Stomach (tissue), 4 donors: ENCODE results near the gene HAGHL.
"Not testable (repeated sequence)": the region's sequence is repeated elsewhere in the genome, so short reads cannot be mapped to it uniquely, and the experiment has no call there.

ENCODE experiments used
- CTCF ChIP-seq, 7 experiments: fragments of 450-650 bp in 4 of 7; fragments of 200-600 bp in 3 of 7; sonication (generic) in 3 of 7; IDR thresholded peaks; one replicate each; pipeline ENCODE4 v1.5.1; 2016 to 2019; ENCODE audit warnings: antibody characterized with exemption in 7 of 7, control low read depth in 2 of 7, mild to moderate bottlenecking in 1 of 7
- EP300 ChIP-seq: sonication (generic); formaldehyde crosslinking; IDR thresholded peaks from one replicate; pipeline ENCODE4 v1.6.1; 2017; ENCODE audit warnings: antibody characterized with exemption
- POLR2A ChIP-seq, 4 donors: fragments of 450-650 bp; IDR thresholded peaks; one replicate each; pipeline ENCODE4 v1.6.1; 2016; ENCODE audit warnings: antibody characterized with exemption in 4 of 4, control low read depth in 2 of 4, mild to moderate bottlenecking in 1 of 4, moderate library complexity in 1 of 4
- POLR2AphosphoS5 ChIP-seq, 3 donors: sonication (generic); formaldehyde crosslinking; IDR thresholded peaks; one replicate each; pipeline ENCODE4 v1.6.1; 2016; ENCODE audit warnings: antibody characterized with exemption in 3 of 3

- not testable (repeated sequence) for TF ChIP-seq CTCF (IDR thresholded peaks at IDR 0.05); POLR2AphosphoS5 (IDR thresholded peaks at IDR 0.05); POLR2A (IDR thresholded peaks at IDR 0.05); EP300
Measured at GRCh38 chr16:742894-743293, 16.0 kb downstream of the HAGHL start.
